ENCODE data around the gene THOC6.

- TF ChIP-seq TOX (CRISPR knock-in tag; IDR thresholded peaks at IDR 0.05; ENCODE audit: borderline replicate concordance) = no peak
- TF ChIP-seq ZFP30 (CRISPR knock-in tag; IDR thresholded peaks at IDR 0.05) = no peak
- TF ChIP-seq CREB5 (CRISPR knock-in tag; IDR thresholded peaks at IDR 0.05; ENCODE audit: low read depth) = no peak
- no peak for TF ChIP-seq ARNTL (CRISPR knock-in tag; IDR thresholded peaks at IDR 0.05; ENCODE audit: borderline replicate concordance, low read depth)
- no peak for TF ChIP-seq TCF4 (CRISPR knock-in tag; IDR thresholded peaks at IDR 0.05; ENCODE audit: borderline replicate concordance)
- no peak for TF ChIP-seq SNAI2 (CRISPR knock-in tag; IDR thresholded peaks at IDR 0.05)
- no peak for TF ChIP-seq TSHZ2 (CRISPR knock-in tag; IDR thresholded peaks at IDR 0.05)
- TF ChIP-seq PATZ1 (CRISPR knock-in tag; IDR thresholded peaks at IDR 0.05; ENCODE audit: borderline replicate concordance) = no peak
- no peak for TF ChIP-seq ZC3H10 (CRISPR knock-in tag; IDR thresholded peaks at IDR 0.05)
- TF ChIP-seq ZFP3 (CRISPR knock-in tag; IDR thresholded peaks at IDR 0.05) = no peak
- TF ChIP-seq CSRNP3 (CRISPR knock-in tag; IDR thresholded peaks at IDR 0.05) = no peak
- no peak for TF ChIP-seq BACH2 (CRISPR knock-in tag; IDR thresholded peaks at IDR 0.05; ENCODE audit: borderline replicate concordance)
- no peak for TF ChIP-seq OSR1 (CRISPR knock-in tag; IDR thresholded peaks at IDR 0.05)
Observed at GRCh38 chr16:3030222-3031212, 6.7 kb downstream of the THOC6 start.
